Measurements from ENCODE around the gene ARHGDIA.
A peak's percentile ranks its signal among the peaks of the same experiment; 100 is the strongest.

The ARHGDIA gene

GRCh38 chr17:81910840-81911276, 39.7 kb upstream of the ARHGDIA start:
- no peak for TF ChIP-seq POLR2AphosphoS5 (IDR thresholded peaks at IDR 0.05; ENCODE audit: low read depth)
- TF ChIP-seq SPI1 (IDR thresholded peaks at IDR 0.05; ENCODE audit: borderline replicate concordance, low read depth): no peak
- no peak for TF ChIP-seq GABPA (IDR thresholded peaks at IDR 0.05; ENCODE audit: low read depth)
- TF ChIP-seq, protein P1, sequence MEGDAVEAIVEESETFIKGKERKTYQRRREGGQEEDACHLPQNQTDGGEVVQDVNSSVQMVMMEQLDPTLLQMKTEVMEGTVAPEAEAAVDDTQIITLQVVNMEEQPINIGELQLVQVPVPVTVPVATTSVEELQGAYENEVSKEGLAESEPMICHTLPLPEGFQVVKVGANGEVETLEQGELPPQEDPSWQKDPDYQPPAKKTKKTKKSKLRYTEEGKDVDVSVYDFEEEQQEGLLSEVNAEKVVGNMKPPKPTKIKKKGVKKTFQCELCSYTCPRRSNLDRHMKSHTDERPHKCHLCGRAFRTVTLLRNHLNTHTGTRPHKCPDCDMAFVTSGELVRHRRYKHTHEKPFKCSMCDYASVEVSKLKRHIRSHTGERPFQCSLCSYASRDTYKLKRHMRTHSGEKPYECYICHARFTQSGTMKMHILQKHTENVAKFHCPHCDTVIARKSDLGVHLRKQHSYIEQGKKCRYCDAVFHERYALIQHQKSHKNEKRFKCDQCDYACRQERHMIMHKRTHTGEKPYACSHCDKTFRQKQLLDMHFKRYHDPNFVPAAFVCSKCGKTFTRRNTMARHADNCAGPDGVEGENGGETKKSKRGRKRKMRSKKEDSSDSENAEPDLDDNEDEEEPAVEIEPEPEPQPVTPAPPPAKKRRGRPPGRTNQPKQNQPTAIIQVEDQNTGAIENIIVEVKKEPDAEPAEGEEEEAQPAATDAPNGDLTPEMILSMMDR (IDR thresholded peaks at IDR 0.05; ENCODE audit: insufficient read depth, low read length): no peak
- H3K27ac ChIP-seq (replicated peaks): peak overlapping the region; percentile 55
- H3K4me3 ChIP-seq (replicated peaks; ENCODE audit: insufficient read depth, low read length): peak overlapping the region; percentile 89
- no peak for DNase-seq (ENCODE audit: low read depth in 1 of 2, low spot score in 1 of 2)
- no peaks in the 10 kb centered on the region for H3K27me3 ChIP-seq (ENCODE audit: insufficient read depth, poor library complexity, severe bottlenecking)

GRCh38 chr17:81909966-81910839, 39.1 kb upstream of the ARHGDIA start:
- TF ChIP-seq, protein P1 (IDR thresholded peaks at IDR 0.05; ENCODE audit: insufficient read depth, low read length): no peak
- no peak for TF ChIP-seq GABPA (IDR thresholded peaks at IDR 0.05; ENCODE audit: low read depth)
- no peak for TF ChIP-seq SPI1 (IDR thresholded peaks at IDR 0.05; ENCODE audit: borderline replicate concordance, low read depth)
- TF ChIP-seq REST (IDR thresholded peaks at IDR 0.05; ENCODE audit: insufficient replicate concordance, low read depth): no peak
- TF ChIP-seq POLR2AphosphoS5 (IDR thresholded peaks at IDR 0.05; ENCODE audit: low read depth): no peak
- DNase-seq (ENCODE audit: low read depth in 1 of 2, low spot score in 1 of 2): no peak
- H3K27me3 ChIP-seq (ENCODE audit: insufficient read depth, poor library complexity, severe bottlenecking): no peaks in the 10 kb centered on the region
- peak overlapping the region; percentile 55 for H3K27ac ChIP-seq (replicated peaks)
- peak overlapping the region; percentile 89 for H3K4me3 ChIP-seq (replicated peaks; ENCODE audit: insufficient read depth, low read length)

DNA sequence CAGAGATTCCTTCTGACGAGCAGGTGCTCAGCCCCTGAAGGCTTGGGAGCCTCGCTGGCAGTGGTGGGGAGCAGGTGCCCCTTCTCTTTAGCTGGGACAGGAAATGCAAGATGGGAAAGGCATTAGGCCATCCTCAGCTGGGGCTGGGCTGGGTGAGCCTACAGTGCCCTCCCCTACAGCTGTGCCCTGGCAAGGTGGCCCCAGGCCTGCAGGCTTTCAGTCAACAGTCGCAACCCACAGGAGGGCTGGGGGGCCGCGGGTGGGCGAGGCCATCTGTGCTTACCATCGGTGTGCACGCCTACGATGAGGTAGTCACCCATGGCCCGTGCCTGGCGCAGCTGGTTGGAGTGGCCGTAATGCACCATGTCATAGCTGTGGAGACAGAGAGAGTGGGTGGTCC, 38.1 kb upstream of the ARHGDIA start:
- H3K27me3 ChIP-seq (ENCODE audit: insufficient read depth, poor library complexity, severe bottlenecking): no peaks in the 10 kb centered on the region
- TF ChIP-seq GABPA (IDR thresholded peaks at IDR 0.05; ENCODE audit: low read depth): no peak
- no peak for TF ChIP-seq REST (IDR thresholded peaks at IDR 0.05; ENCODE audit: insufficient replicate concordance, low read depth)
- no peak for TF ChIP-seq POLR2AphosphoS5 (IDR thresholded peaks at IDR 0.05; ENCODE audit: low read depth)
- TF ChIP-seq, protein P1 (IDR thresholded peaks at IDR 0.05; ENCODE audit: insufficient read depth, low read length): no peak
- no peak for TF ChIP-seq SPI1 (IDR thresholded peaks at IDR 0.05; ENCODE audit: borderline replicate concordance, low read depth)
- H3K4me3 ChIP-seq (replicated peaks; ENCODE audit: insufficient read depth, low read length): no peak overlapping the region
- no peak for DNase-seq (ENCODE audit: low read depth in 1 of 2, low spot score in 1 of 2)
- no peak overlapping the region for H3K27ac ChIP-seq (replicated peaks)

Measured in HL-60 (cell line).